Activated CD8-positive, alpha-beta memory T cell treated with anti-CD3 and anti-CD28 coated beads, Interleukin-2, amount 50 U/mL, for 1 hour (primary cell): ENCODE data around the gene LRRC8D.

ENCODE experiments used
- DNase-seq: peaks from one replicate; pipeline ENCODE4 v3.0.0-alpha.2; 2020; ENCODE audit errors: extremely low read depth

The LRRC8D gene

GRCh38 chr1:89870998-89871397 is 50.2 kb downstream of the LRRC8D start:
- no peak for DNase-seq

DNA sequence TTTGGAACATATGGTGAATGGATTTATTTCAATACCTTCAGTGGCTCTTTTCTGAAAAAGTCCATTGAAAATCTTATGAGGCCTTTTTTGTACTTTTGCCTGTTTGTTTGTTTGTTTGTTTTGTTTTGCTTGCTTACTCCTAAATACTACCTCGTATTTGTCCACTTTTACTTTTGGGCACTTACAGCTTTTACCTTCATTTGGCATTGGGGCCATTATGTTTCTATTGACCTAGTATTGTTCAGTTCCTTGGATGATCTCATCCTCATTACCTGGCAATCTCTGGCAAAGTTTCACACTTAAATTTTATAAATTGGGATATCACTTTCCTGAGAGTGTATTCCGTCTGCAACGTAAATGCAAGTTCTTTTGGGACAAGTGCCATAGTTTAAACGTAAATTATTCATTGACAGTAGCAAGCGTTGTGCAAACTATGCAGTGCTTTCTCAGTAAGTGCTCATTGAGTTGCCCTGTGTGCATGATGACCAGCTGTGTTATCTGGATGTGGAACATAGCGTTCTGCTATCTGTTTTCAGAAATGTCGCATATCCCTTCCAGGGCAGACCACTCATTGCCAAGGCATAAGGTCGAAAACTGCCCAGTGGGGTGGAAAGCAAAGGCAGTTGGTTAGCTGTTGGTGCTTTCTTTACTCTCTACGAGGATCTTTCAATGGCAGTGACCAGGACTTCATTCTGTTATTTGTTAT is 51.1 kb downstream of the LRRC8D start:
- no peak for DNase-seq

DNA sequence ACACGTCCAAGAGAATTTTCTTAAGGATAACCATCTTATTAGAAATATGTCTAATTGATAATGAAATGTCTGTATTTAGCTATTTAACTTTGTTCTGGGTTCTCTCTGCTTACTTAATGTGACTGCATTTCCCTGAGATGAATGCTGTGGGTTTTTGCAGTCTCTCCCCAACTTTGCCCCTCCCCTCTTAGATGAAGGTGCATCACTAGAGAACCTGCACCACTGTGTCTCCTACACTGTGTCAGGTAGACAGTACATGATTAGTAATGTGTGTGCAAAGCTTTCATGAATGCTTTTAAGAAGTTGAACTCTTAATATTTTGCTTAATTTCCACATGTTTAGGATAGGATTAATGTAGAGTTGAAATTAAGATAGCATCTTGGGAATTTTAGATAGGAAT is 51.7 kb downstream of the LRRC8D start:
- no peak for DNase-seq

GRCh38 chr1:89873288-89873687 is 52.5 kb downstream of the LRRC8D start:
- DNase-seq, result no peak

- no peak for DNase-seq
Observed at GRCh38 chr1:89873770-89874169, 52.9 kb downstream of the LRRC8D start.

- no peak for DNase-seq
Observed at GRCh38 chr1:89876463-89876862, 55.6 kb downstream of the LRRC8D start.

DNA sequence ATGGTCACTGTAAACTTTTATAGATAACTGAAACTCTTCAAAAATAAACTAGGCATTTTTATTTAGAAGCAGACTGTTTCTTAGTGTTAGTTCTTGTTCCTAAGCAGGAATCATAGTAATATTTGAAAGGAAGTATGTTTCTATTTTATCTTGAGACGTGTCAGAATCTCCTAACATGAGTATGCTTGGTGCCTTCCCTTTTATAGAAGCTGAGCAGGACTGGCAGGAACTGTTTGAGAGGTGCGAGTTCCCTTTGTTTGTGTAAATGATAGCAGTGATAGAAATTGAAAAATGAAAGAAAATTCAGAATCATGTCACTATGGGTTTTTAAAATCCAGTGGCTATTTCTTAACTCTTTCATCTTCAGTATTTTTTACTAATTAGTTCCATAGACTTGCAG is 56.9 kb downstream of the LRRC8D start:
- no peak for DNase-seq

GRCh38 chr1:89878256-89878655 is 57.4 kb downstream of the LRRC8D start:
- DNase-seq, result no peak

- DNase-seq, result no peak
Observed at GRCh38 chr1:89880679-89881078, 59.8 kb downstream of the LRRC8D start.

GRCh38 chr1:89881415-89882058 is 60.7 kb downstream of the LRRC8D start:
- DNase-seq, result no peak

- no peak for DNase-seq
Observed at GRCh38 chr1:89882348-89883029, 61.7 kb downstream of the LRRC8D start.

- no peak for DNase-seq
Observed at GRCh38 chr1:89883030-89883379, 62.2 kb downstream of the LRRC8D start.

DNA sequence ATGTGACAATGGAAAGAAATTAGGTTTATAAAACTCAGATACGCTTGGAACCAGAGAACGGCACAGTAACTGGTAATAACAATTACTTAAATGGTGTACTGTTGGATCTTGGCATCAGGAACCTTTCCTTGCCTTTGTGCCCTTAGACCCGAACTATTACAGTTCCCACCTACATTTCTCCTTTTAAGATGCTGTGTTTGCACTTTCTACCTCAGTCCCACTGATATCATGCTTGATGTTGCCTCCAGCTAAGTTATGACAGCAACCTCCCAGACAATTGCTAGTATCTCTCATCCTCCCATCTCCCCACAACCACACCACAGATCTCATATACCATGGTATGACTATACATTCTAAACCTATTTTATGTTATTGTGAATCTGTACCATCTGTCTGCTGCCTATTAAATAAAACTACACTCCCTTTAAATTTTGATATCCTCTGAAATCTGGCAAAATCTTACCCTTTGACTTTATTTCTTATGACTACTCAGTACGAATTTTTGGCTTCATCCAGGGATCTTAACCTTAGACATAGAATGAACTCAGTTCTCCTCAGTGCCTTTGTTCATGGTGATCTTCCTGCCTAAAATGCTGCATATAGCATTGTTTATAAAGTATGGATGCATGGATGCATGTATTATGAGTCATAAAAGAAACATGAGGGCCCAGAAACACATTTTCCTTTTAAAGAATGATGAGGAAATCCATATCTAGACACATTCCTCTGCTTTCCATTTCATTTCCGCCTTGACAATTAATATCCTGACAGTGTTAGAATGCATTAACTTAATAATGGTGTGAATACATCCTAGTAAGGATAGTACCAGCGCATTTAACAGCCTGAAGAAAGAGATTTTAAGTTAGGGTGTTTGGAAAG is 64.1 kb downstream of the LRRC8D start:
- DNase-seq, result no peak

DNA sequence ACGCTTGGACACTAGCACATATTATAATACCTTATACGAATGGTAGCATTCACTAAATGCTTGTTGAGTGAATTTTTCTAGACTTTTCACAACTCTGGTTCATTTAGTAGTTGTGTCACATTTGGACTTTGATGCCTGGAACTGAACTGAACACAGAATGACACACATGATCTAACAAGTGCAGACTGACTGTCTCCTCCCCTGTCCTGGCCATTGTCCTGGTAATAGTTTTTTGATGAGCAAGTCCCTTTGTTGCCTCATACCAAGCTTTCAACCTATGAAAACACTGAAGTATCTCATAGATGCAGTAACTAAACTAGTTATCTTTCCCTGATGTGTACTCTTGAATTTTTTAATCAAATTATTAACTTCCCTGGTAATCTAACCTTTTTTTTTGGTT is 66.4 kb downstream of the LRRC8D start:
- no peak for DNase-seq

DNA sequence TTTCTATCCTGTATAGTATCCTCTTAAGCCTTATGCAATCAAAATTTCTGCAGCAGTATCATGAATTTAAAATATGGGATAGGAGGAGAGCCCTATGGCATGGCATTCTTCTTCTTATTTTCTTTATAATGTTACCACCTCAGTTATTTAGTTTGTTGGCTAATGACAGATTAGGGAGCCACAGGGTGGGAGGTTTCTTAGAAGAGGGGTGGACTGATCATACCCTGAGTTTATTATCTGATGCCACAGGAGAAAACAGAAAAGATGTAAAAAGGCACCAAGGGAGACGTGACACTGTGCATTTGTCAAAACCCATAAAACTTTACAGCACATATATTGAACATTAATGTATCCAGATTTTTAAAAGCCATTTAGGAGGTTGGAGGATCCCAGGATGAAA is 66.9 kb downstream of the LRRC8D start:
- no peak for DNase-seq

- DNase-seq, result no peak
Observed at GRCh38 chr1:89888480-89889322, 67.9 kb downstream of the LRRC8D start.

DNA sequence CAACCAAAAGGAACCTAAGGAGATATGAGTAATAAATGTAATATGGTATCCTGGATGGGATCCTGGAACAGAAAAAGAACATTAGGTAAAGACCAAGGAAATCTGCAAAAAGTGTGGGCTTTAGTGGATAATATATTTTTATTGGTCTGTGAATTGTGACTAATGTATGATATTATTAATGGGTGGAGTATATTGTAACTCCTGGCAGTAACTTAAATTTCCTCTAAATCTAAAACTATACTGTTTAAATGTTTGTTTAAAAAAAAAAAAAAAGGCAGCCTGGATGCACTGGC is 68.4 kb downstream of the LRRC8D start:
- DNase-seq, result no peak

GRCh38 chr1:89890085-89890752 is 69.4 kb downstream of the LRRC8D start:
- DNase-seq, result no peak

DNA sequence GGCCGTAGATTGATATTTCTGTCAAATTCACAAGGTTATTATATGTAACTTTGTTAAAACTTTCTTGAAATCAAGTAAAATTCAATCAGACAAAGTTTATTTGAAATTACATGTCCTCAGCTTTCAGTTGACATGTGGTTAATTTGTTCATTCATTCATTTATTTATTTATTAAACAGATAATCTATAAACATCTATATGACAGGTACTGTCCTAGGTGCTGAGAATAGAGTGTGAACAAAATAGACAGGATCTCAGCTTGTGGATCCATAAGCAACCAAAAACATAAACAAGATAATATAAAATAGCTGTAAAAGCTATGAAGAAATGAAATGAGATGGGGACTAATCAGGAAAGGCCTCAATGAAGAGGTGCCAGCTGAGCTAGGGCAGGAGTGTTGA is 72.0 kb downstream of the LRRC8D start:
- no peak for DNase-seq

- DNase-seq, result no peak
Observed at GRCh38 chr1:89894210-89895201, 73.7 kb downstream of the LRRC8D start.
